Inflammatory macrophage treated with lipopolysaccharide for 1 hour (primary cell): ENCODE data around the gene STARD13.

Experiments used
- DNase-seq, 2 donors: peaks; one replicate each; pipeline ENCODE4 v3.0.0-alpha.2; 2020 to 2022

Gene STARD13

DNA sequence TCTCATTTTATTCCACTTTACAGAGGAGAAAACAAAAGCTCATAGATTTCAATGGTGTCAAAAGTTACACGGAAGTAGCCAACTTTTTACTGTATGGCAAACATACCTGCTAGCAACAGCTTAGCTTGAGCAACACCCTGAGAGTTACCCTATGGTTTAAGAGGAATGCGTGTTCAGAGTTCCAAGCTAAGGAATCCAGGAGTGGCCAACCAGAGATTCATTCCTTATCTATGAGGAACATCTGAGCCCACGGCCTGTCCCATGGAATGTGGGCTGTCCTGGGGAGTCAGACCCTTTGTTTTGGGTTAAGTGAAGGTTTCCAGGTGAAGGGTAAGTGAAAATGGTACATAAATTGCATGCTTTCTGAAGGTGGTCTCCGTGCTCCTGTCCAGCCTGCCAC is 67.5 kb downstream of the STARD13 start:
- no peak for DNase-seq

DNA sequence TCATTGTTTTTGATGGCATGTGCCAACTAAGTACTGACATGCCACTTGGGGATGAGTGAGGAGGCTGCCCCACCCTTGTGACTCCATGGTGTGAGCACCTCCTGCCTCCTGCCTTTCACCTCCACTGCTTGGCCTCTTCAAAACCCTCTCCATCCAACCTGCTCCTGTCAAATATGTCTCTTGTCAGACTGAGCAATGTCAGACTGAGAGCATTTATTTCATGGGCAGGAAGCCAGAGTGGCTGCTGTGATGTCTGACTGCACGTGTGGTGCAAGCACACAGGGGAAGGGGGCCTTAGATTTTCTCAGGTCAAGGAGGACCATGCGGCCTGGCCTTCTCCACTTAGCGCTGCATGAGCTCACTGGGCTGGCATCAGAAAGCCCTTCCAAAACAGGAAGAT is 68.3 kb downstream of the STARD13 start:
- DNase-seq = no peak

DNA sequence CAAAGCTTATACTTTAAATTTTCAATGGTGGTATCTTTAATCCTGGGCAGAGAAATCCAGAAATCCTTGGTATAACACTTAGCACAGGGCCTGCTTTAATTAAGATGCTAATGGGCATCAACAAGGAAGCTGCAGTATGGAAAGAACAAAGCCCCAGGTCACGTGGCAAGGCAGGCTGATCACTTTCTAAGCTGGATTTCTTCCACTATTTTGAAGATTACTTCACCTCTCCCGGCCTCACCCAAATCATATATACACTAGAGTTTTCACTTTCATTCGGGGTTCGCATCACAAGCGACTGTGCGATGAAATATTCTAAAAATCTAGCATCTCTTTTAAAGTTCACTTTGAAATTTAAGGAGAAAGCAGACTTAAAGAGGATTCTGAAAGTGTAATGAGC is 71.8 kb downstream of the STARD13 start:
- DNase-seq = no peak

DNA sequence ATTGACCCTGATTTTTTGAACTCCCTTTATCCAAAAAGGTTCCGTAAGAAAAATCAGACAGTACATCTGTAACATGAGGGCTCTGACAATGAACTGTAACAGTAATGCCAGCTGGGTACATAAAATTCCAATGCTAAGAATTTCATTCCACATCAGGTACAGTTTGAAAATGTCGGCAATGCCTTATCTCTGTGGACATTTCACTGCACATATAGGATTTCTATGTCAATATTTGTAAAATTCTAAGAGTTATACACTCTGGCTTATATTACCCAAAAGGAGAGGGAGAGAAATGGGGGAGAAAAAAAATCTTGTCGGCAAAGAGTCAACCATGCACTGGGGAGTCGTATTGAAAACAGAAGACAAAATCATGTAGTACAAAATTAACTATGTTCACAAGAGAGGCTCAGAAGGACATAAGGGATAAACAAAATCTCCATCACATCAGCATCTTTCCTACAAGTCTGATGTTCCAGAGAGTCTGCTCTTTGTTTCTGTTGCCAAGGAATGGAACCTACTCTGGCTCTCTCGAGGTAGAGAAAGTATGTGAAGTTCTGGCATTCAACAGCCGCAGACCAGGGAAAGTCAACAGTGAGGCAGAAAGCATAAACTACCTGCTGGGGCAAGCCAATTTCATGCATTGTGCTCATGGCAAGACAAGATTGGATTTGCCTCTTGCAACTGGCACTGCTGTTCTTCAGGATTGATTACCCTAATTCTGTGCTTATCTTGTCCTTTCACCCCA is 72.4 kb downstream of the STARD13 start:
- no peak for DNase-seq

DNA sequence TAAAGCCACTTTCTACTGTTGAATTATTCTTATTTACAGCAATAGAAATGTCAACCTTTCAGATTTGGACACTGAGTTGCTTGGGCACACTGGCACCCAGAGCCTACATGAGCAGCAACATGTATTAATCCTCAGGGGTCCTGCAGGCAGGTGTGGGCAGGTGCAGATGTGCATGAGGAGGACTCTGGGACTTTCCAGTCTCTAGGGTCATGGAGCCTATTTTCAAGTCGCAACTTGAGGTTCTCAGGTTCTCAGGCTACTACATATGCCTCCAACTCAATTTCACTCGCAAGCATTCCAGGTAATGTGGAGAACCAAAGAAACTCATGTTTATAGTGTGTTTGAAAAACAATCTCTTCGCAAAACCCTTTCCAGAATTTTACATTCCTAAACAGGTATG is 73.2 kb downstream of the STARD13 start:
- DNase-seq = no peak

DNA sequence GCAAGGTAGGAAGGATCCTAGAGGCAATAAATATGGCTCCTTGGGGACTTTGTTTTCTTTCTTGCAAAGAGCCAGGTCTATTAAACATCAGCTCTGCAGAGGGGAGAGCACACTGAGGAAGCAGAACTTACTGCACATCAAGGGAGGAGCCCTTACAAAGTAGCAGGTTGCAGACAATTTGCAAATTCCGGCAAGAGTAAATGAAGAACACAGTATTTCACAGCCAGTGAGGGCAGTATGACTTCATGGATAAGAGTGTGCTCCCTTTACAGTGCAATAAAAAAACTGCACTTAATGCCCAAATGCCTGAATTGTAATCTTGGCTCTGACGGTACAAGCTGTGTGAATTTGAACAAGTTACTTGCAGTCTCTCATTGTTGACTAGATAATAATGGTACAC is 75.5 kb downstream of the STARD13 start:
- DNase-seq = no peak

DNA sequence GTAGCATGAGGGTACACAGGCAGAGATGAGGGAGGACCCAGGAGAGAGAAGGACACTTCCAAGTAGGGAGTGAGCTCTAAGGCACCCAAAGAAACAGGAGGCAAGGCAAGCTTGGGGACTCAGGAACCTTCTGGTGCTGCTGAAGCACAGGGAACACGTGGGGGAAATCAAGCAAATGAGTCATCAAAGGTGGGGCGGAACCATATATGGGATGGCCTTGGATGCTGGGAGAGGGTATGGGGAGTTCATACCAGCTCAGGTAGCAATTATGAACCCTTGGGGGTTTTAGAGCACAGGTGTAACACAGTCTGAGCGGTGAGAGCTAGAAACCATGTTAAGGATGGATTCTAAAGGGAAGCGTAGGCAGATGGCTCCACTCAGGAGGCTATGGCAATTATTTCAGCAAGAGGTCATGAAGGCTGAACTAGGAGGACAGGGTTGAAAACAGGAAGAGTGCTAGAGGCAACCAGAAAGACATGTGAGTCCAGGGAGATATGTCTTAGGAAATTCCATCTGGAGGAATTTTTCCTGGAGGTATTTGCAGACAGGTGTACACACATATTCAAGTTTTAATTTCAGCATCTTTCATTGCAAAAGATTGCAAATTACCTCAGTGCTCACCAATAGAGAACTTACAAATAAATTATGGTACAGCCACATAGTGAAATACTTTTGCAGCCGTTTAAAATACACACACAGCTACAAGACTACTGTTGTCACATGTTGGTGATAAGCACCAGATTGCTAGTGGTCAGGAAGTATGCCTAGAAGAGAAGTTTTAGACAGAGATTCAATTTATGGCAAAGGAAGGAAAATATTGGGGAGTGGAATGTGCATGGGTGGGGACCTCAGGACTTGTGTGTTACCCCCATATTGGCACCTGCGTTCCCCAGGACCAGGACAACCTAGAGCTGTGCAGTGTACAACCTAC is 77.0 kb downstream of the STARD13 start:
- DNase-seq = peak in 1 of 2 donors; percentile 19

DNA sequence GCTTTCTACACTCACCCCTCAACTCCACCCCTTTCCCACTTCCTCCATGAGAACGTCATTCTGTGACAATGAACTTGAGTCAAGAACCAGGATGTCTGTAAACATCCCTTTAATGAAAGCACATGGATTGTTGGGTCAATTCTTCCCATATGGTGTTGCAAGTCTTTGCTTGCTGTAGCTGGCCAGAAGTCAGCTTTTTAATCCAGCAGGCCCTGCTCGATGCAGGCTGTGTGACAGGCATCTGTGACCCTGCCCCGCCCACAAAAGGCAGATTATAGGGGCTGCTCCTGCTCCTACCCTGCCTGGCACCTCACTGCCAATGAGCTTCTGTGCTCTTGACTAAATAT is 78.0 kb downstream of the STARD13 start:
- peak; percentile 48 to 49 for DNase-seq

DNA sequence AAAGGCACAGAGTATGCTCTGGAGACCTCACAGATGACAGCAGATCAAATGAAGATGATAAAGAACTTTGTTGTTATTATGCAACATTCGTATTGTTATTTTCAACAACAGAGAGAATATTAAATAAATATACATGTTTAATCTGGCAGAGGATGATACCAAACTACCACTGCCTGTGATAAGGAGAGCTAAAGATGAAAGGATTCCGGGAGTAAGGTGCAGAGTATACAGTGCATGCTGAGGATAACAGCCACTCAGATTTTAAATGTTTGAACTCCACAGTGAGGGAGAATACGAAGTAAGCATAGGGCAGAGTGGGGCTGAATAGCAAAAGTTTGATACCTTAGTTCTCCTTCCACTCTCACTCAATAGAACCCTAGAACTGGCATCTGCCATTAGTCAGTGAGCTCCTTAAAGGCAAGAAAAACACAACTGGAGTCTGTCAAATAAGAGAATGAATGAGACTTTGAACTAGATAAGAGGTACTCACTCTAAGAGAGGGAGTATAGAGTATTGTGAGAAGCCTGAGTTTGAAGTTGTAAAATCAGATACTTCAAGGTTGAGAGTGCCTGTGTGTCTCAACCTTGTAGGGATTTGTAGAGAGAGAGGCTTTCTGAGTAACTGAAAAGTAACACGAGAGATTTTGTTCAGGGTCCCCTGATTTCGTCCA is 78.5 kb downstream of the STARD13 start:
- no peak for DNase-seq

DNA sequence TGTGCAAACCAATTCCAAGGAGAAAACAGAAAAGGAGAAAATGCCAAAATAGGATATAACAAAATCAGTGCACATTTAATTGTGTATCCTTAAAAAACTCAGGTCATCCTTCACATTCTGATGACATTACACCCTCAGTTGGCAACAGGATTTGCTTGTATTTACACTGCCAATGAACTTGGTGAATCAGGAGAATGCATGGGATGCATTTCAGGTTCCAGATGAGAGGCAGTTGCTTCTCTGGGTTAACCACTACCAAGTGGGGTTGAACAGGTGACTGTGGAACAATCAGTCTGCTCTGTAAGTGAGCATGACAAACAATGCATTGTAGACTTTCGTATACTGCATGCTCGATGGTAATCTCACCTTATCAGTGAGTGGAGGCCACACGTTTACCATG is 79.1 kb downstream of the STARD13 start:
- no peak for DNase-seq

DNA sequence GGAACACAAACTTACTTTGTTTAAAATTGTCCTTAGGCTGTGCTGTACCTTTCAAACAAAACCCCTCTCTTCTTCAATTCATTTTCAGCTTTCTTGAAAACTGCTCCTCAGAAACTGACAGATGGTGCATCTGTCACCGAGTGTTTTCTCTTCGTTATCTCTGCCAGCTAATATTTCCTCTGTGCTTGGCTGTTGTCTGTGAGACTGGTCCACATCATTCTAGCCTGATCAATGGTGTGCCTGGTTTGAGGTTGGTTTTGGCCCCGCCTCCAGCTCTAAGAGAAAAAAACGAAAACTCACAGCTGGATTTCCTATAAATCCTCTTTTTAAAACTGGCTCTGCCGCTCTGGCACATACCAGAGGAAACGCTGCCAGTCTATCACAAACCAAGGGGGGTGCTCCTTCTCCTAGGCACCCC is 79.7 kb downstream of the STARD13 start:
- no peak for DNase-seq

DNA sequence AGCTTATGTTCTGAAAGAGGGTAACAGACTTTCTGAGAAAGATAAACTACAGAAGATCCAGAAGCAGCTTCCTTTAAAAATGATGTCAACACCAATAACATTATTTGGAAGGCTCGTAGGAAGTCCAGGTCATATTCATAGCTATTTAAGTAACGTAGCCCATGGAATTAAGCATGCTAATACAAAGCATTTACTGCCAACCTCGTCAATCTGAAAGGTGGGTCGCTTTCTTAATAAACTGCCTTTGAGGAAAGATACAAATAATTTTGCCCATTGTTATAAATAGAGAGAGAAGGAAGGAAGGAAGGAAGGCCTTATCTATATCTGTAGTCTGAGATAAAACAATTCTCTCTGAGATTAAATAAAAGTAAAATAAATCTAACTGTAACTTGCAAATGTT is 80.3 kb downstream of the STARD13 start:
- DNase-seq = no peak

DNA sequence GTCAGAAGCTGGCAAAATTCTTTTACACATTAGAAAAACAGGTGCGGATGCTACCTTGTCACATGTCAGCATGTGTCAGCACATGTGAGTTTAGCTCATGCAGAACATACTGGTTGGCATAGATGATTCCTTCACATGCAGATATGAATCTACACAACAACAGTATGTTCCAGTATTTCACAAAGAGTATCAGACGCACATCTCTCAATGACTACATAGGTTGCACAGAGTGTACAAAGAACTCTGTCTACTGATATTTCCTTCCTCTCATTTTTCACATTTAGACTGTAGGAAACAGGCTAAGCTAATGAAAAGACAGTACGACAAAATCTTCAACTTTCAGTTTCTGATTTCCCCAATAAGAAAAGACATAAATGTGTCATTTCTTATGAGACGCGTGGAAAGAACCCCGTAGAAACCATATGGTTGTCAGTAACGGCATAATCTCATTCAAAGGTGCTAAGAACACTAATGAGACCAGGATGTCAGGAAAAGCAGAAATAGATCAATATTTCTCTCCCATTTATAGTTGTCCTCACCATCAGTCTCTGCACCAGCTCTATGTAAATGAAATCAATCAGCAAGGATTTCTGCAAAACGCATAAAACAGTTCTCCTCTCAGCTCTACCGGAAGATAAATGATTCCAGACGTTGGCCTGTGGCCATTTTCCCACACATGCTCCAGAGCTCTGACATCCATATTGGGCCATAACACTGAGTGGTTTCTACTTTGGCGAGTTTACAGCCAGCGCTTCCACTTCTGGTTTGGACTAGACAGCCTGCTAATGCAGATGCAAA is 81.2 kb downstream of the STARD13 start:
- DNase-seq = no peak

DNA sequence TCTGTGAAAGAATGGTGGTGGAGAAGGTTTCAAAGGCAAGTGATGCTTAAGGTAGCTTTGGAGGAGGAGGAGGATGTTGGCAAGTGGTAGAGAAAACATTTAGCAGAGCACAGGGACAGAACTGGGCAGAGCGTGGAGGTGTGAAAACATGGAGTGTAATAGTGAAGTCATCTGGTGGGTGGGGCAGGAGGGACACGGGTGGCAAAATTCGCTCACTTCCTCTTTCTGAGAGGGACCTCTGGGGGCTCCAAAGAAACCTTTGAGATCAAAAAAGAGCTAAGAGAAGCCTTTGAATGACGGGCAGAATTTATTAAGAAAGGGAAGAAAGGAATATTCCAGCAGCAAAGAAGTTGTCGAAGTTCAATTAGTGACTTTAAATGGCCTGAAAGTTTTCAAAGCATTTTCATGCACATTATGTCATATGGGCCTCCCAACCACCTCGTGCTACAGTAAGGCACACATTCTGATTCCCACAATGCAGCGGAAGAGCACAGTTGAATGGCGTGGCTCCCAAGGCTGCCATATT is 82.8 kb downstream of the STARD13 start:
- DNase-seq = no peak

DNA sequence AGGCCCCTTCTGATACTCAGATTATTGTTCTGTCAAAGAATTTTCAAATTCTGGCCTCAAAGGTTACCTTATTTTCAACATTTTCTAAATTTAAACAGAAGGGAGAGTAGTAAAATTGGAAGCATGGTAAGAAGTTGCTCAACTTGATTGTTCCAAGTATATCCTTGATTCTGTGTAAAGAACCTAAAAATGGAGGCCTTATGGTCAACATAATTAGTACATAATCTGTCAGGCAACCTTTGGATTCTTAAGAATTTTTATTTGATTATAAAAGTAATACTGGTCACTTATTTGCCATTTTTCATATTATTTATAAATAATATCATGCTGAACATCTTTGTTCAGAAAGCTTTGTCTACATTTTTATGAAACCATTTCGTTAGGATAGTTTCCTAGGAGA is 83.9 kb downstream of the STARD13 start:
- DNase-seq = no peak

DNA sequence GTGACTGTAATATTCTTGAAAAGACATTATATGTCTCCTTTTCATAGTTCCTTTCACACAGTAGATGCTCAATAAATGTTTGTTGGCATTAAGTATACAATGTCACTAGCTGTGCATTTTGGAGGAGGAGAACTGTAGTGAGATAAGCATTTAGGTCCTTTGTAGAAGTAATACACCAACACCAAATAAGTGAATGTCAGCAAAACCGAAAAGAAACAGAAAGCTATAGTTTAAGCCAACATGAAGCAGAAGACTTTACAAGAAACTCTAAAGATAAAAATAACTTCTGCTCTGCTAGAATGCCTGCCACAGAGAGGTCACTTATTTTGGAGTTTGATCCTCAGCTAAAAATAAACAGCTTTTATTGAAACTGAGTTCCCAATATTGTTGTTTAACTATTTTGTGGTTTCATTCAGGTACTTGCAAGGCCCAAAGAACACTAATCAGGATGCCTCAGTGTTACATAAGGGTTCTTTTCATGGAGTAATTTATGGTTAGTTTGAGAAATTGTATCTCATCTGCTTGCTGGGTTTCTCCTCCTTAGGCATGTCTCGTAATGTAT is 86.2 kb downstream of the STARD13 start:
- no peak for DNase-seq

DNA sequence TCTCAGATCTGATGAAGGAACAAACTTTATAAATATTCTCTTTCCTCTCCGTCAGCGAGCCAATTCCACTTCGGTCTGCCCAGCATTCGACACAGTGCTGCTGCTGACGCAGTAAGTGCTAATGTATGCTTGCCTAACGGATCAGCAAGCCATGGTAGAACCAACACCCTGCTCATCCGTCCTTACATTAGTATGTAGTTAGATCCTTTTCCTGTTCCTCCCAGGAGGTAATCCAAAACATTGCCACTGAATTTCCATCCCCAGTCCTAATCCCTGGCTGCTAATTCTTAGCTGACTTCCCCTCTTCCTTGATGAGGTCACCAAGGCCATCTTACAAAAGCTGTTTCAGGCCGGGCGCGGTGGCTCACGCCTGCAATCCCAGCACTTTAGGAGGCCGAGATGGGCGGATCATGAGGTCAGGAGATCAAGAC is 88.0 kb downstream of the STARD13 start:
- DNase-seq = no peak

DNA sequence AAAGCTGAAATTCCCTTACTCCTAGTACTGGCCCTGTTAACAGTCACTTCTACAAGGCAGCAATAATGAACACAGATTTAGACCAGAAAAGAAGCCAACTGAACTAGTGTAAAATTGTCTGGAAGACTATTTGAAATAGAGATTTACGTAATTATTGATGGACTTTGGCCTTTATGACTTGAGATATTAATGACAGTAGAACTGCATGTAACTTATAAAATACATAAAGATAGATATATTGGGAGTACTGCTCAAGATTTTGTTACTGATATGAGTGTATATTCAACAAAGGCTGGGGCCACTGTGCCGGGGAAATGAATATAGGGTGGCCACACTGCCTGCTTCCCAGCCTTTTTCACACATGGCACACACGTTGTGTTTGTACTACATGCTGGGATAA is 88.8 kb downstream of the STARD13 start:
- no peak for DNase-seq

DNA sequence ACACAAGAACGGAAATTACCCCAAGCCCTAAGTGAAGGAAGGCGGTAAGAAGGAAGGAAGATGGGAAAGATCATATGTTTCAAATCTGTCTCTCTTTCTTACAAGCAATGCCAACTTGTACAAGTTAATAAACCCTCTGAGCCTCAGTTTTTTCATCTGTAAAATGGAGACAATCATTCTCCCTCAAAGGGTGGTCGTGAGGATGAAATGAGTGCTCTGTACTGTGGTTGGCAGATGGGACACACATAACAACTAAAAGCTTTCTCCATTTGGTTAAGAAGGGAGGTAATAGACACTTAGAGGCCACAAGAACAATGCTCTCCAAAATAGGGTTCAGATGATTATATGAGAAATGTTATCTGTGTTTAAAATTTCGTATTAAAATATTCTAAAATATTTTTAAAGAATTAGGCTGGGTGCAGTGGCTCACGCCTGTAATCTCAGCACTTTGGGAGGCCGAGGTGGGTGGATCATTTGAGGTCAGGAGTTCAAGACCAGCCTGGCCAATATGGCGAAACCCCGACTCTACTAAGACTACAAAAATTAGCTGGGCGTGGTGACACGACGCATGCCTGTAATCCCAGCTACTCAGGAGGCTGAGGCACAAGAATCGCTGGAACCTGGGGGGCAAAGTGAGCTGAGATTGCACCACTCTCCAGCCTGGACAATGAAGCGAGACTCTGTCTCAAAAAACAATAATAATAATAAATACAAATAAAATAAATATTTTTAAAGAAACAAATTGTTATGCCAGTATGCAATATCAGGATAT is 89.7 kb downstream of the STARD13 start:
- DNase-seq = no peak

DNA sequence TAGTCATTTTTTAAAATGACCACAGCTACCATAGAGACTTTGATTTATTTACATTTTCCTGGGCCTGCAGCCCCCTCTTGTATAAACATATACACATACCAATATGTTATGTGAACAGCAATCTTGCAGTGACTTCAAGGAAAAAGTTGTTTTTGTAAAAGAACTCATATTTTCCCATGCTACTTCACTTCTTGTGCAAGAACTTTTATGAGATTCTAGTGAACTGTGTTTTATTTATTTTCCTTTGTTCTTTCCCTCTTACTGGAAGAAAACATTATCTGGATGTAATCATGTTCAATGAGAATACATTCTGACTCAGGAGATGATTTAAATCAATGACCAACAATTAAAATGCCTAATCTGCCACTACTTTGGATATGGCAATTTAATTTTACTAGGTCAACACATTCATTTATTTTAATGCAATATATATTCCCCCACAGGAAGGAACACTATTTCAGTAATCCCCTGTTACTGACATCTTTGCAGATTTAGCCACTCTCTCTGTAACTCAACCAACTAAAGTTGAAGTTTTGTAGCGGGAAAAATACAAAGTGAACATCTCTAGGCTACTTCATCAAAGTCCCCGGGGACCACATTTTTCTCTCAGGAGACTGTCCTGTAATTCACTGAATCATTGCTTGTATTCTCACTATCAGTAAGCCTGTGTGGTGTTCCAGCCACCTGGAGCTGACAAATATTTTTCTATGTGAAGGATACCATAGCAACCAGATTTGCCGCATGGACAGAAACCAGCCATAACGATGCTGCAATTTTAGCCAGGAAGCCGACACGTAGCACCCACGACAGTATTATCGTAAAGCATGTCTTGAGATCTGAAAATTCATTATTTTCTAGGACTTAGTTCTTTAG is 90.5 kb downstream of the STARD13 start:
- no peak for DNase-seq
